ENCODE results near the gene NCOA4. TPM values are rescaled to one million over a fixed set of nuclear protein-coding genes. Genes with fewer than 3 reads are reported as not detected.
"Not testable (repeated sequence)": the region's sequence is repeated elsewhere in the genome, so short reads cannot be mapped to it uniquely, and the experiment has no call there.

The NCOA4 gene
- total RNA-seq, 4 donors from 2014 or later: 122 to 161 (median 141) TPM

DNA sequence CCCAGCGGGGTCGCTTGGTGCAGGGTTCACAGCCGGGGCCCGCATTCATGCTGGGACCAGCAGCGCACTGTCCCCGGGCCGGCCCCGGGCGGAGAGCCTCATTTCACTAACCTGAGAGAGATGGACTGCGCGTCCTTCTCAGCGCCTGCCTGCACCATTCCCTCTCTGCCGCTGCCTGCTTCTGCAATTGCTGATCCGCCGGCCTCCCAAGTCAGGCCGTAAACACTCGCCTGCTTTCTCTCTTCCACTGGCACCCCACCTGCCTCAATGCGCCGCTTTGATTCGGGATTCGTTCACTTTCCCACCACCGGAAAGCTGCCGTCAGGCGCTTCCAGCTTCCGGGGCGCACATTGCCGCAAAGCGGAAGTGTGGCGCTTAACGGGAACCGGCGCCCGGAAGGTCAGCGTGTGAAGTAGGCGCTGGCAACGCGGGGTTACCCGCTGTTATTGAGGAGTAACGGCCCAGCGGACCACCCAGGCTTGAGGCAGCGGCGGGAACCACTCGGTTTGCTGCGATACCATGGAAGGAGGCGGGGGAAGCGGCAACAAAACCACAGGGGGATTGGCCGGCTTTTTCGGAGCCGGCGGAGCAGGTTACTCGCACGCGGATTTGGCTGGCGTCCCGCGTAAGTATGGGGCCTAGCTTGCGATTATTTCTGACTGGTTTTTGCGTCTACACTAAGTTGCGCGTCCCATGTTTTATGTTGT is 58.2 kb downstream of the NCOA4 start, which contains the start of gene TIMM23:
Gene TIMM23, plus strand, starts transcription at position 384 of the 707 bp plus-strand sequence. Its CDS starts 136 bp downstream, at position 520.
- 1% methylated on average over 15 to 40 of the region's 60 CpGs for WGBS, 2 donors
- intact Hi-C loops (cut with DNase I); H3K27me3 ChIP-seq; H3K9me3 ChIP-seq: not testable (repeated sequence)
- TF ChIP-seq POLR2A (IDR thresholded peaks at IDR 0.05): peak in 2 of 4 donors; percentile 25 to 49
- Histone ChIP-seq H3K27ac (peak within 1 kb of the TSS; percentile 70 to 84 (median 78)), H3K36me3 (peaks cover 0 to 13% (median 0%) of the 10 kb centered on the region in 3 donors), H3K4me3 (peak within 1 kb of the TSS; percentile 64 to 81 (median 74)), H3K4me1 (peaks cover 0 to 32% (median 15%) of the 10 kb centered on the region in 3 donors)
- peak; percentile 7 for DNase-seq

DNA sequence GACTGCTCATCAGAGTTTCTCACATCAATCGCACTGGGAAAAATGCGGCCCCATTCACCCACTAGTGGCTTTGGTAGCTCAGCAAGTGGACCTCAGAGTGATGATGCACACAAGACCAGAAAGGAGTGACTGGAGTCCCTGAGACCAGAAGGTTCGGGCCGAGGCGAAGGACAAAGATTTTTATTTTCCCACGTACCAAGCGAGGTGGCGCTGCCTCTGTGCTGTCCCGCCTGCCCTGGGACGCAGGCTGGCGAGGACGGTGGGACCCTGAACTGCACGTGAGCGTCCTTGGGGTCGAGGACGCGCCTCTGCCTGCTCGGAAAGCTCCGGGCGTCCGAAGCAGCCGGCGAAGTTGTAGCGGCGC is 58.7 kb downstream of the NCOA4 start:
- H3K9me3 ChIP-seq; intact Hi-C loops (cut with DNase I); H3K27me3 ChIP-seq; DNase-seq: not testable (repeated sequence)
- WGBS, 2 donors: 0% methylated on average over 1 of the region's 25 CpGs; no CpG with 5 or more reads in 1 of the 2 donors
- Histone ChIP-seq H3K27ac (peak overlapping the region; percentile 70 to 84 (median 78)), H3K36me3 (peaks cover 0 to 12% (median 0%) of the 10 kb centered on the region in 3 donors), H3K4me1 (peaks cover 0 to 32% (median 15%) of the 10 kb centered on the region in 3 donors), H3K4me3 (peak overlapping the region; percentile 64 to 81 (median 74))

DNA sequence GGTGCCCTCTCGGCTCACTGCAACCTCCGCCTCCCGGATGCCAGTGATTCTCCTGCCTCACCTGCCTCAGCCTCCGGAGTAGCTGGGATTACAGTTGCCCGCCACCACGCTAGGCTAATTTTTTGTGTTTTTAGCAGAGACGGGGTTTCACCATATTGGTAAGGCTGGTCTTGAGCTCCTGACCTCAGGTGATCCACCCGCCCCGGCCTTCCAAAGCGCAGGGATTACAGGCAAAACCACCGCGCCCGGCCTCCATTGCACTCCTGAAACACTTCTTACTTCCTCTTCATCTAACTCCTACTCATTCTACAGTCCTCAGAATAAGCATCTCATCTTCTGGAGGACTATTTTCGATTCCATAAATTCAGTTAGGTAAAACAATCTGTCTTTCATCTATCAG is 59.4 kb downstream of the NCOA4 start:
- H3K36me3 ChIP-seq; H3K27me3 ChIP-seq; H3K9me3 ChIP-seq; intact Hi-C loops (cut with DNase I); DNase-seq; H3K27ac ChIP-seq: not testable (repeated sequence)
- Histone ChIP-seq H3K4me1 (peaks cover 0 to 32% (median 15%) of the 10 kb centered on the region in 3 donors), H3K4me3 (peak overlapping the region in 3 of 4 donors; percentile 69 to 81 (median 79))
- WGBS, 2 donors: 41 to 50% methylated on average over 11 to 14 of the region's 14 CpGs

DNA sequence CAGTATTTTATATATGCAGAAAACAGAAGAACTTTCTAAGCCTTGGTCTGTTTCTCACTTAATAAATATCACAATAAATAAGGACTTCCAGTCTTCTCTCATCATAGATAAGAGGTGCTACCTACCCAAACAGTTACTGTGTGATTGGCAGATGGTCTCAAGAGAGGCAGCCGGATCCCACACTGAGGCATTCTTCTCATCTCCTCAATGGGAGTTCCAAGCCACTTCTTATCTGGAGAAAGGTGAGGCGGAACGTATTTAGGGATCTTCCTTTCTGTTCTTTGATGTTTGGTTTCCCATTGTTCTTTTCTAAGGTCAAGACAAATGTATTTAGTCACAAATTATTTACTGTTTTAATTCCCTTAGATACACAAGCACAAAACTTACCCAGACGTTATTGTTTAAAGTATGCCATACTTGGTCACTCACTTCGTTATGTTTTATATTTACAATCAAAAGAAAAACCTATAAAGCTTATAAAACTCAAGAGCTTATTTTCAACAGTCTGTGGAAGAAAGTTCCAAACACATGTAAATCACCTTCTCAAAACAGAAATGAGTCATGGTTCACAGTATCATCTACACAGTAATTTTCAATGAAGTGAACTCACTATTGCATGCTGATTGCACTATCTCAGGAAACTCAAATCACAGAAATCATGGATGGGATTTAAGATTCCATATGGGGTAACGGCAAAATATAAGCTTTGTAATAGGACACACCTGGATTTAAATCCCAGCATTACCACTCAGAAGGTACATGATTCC is 67.6 kb downstream of the NCOA4 start:
- H3K27me3 ChIP-seq; intact Hi-C loops (cut with DNase I); H3K9me3 ChIP-seq; H3K36me3 ChIP-seq; H3K4me1 ChIP-seq; DNase-seq; H3K27ac ChIP-seq; H3K4me3 ChIP-seq: not testable (repeated sequence)
- WGBS, 2 donors: 76 to 91% methylated on average over 6 of the region's 6 CpGs

DNA sequence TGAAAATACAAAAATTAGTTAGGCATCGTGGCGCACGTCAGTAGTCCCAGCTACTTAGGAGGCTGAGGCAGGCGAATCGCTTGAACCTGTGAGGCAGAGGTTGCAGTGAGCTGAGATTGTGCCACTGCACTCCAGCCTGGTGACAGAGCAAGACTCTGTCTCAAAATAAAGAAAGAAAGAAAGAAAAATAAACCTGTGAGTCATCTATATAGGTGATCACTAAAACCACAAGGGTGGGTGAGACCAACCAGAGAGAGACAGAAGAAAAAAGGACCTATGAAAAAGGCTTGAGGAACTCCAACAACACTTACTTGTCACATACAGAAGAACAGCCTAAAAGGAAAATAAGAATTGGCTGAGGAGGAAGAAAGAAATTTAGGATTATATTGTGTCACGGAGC is 72.5 kb downstream of the NCOA4 start:
- H3K27ac ChIP-seq; H3K9me3 ChIP-seq; DNase-seq; H3K4me3 ChIP-seq; intact Hi-C loops (cut with DNase I); H3K27me3 ChIP-seq; H3K4me1 ChIP-seq: not testable (repeated sequence)
- WGBS, 2 donors: 93 to 100% methylated on average over 6 of the region's 6 CpGs
- H3K36me3 ChIP-seq: peaks cover 0 to 15% (median 0%) of the 10 kb centered on the region in 3 donors

DNA sequence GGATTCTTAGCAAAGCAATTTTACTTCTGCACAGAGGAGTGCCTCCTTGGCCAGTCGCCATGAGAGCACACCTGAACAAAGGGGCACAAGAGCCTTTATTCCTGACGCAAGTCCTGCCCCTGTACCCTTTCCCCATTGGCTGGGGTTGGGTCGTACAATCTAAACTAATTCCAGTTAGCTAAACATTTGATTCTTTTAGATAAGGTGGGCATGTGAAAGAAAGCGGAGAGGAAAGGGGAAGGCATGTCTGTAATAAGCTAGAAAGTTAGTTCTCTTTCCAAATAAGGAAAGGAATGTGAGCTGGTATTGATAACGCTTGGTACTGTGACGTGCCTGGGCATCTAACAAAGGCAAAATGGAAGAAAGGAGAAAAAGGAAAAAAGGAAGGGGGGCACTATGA is 73.8 kb downstream of the NCOA4 start:
- H3K4me1 ChIP-seq; H3K27me3 ChIP-seq; H3K27ac ChIP-seq; H3K9me3 ChIP-seq; H3K4me3 ChIP-seq; DNase-seq; intact Hi-C loops (cut with DNase I): not testable (repeated sequence)
- WGBS, 2 donors: 91% methylated on average over 4 of the region's 6 CpGs; no CpG with 5 or more reads in 1 of the 2 donors
- peaks cover 0 to 26% (median 0%) of the 10 kb centered on the region in 3 donors for H3K36me3 ChIP-seq

Small RNA genes within 50 kb of the gene (small RNA-seq; reads per million reads assigned to genes)
- 0 reads per million in 4 donors for gene SNORA74C-1

Other genes starting within 250 kb of the NCOA4 start
- gene AGAP4, start 183.1 kb downstream of the NCOA4 start, total RNA-seq: 10 to 100 TPM in 2 of 4 donors, 1 to 10 TPM in 2; 2.3 to 12.1 (median 8.4) TPM
- gene TIMM23, start 58.1 kb downstream of the NCOA4 start, total RNA-seq: 10 to 100 TPM; 43.1 to 80.5 (median 54.6) TPM
- gene MSMB, start 15.6 kb upstream of the NCOA4 start, total RNA-seq: 1 to 10 TPM in 1 of 4 donors, not detected in 3; 8.4 TPM

Measured in esophagus squamous epithelium (tissue), 5 donors.